Nephron (organoid): ENCODE data around the gene FRY.
A peak's percentile ranks its signal among the peaks of the same experiment; 100 is the strongest.

ENCODE experiments used
- H3K27ac Mint-ChIP-seq, 3 experiments: 2 replicates each; pipeline ENCODE4 v1.8.0; 2020; ENCODE audit warnings: mixed read lengths in 3 of 3, mild to moderate bottlenecking in 2 of 3, moderate library complexity in 1 of 3
- H3K27me3 Mint-ChIP-seq: 2 replicates; pipeline ENCODE4 v1.8.0; 2021; ENCODE audit warnings: low read depth, mild to moderate bottlenecking, moderate library complexity, mixed read lengths
- H3K36me3 Mint-ChIP-seq: 2 replicates; pipeline ENCODE4 v1.8.0; 2020; ENCODE audit warnings: low read depth, mixed read lengths
- H3K4me1 Mint-ChIP-seq: 2 replicates; pipeline ENCODE4 v1.8.0; 2020; ENCODE audit warnings: mixed read lengths
- H3K4me3 Mint-ChIP-seq, 3 experiments: 2 replicates each; pipeline ENCODE4 v1.8.0; 2020; ENCODE audit warnings: mild to moderate bottlenecking in 3 of 3, mixed read lengths in 3 of 3, moderate library complexity in 2 of 3
- H3K9me3 Mint-ChIP-seq: 2 replicates; pipeline ENCODE4 v1.8.0; 2020; ENCODE audit warnings: mixed read lengths
- TF ChIP-seq, protein P1 (sequence below), 3 experiments: fragments of 200-600 bp; sonication (generic); IDR thresholded peaks; one replicate each; pipeline ENCODE4 v1.5.0; 2021; ENCODE audit warnings: antibody characterized with exemption in 3 of 3; ENCODE audit not compliant: unreplicated experiment in 3 of 3

The FRY gene

DNA sequence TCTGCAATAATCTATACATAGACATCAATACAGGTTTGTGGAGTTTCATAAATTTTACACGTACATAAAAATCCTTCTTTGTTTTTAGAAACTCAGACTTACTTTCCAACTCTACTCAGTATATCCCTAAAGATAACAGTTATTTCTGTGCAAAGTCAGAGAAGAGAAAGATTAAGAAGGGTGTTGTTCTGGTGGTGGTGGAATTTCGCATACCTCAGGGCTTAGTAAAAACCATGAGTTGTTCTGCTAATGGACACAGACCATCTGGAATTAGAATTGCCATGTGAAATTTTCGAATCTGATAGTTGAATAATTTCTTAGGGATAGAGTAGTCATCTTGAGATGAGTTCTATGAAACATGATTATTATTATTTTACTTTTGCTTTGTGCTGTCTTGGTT lies 180.8 kb downstream of the FRY start:
- Mint-ChIP-seq H3K9me3 (no peaks in the 10 kb centered on the region), H3K27me3 (no peaks in the 10 kb centered on the region), H3K27ac (peak overlapping the region in 2 of 3 experiments; percentile 15 to 41), H3K36me3 (peaks cover 8% of the 10 kb centered on the region), H3K4me3 (no peak overlapping the region), H3K4me1 (peaks cover 13% of the 10 kb centered on the region)
- TF ChIP-seq, protein P1, sequence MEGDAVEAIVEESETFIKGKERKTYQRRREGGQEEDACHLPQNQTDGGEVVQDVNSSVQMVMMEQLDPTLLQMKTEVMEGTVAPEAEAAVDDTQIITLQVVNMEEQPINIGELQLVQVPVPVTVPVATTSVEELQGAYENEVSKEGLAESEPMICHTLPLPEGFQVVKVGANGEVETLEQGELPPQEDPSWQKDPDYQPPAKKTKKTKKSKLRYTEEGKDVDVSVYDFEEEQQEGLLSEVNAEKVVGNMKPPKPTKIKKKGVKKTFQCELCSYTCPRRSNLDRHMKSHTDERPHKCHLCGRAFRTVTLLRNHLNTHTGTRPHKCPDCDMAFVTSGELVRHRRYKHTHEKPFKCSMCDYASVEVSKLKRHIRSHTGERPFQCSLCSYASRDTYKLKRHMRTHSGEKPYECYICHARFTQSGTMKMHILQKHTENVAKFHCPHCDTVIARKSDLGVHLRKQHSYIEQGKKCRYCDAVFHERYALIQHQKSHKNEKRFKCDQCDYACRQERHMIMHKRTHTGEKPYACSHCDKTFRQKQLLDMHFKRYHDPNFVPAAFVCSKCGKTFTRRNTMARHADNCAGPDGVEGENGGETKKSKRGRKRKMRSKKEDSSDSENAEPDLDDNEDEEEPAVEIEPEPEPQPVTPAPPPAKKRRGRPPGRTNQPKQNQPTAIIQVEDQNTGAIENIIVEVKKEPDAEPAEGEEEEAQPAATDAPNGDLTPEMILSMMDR (IDR thresholded peaks at IDR 0.05; ENCODE audit: unreplicated experiment in 3 of 3) = no peak

DNA sequence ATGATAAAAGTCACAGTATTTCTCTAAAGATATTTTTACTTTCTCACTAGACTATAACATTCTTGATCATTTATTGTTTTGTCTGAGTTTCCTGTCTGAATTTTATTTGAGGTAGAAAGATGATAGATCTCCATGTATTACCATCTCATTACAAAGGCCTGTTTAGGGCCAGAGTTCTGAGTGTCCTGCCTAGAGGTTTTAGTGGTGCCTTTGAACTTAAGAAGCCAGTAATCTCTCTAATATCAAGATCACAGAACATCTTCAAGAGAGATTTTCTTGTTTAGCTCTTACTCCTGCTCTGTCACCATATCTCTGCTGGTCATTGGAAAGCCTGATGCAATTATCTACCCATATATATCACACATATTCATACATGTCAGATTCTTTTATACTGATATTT lies 182.1 kb downstream of the FRY start:
- H3K27ac Mint-ChIP-seq = no peak overlapping the region
- peaks cover 13% of the 10 kb centered on the region for H3K4me1 Mint-ChIP-seq
- no peaks in the 10 kb centered on the region for H3K27me3 Mint-ChIP-seq
- peaks cover 10% of the 10 kb centered on the region for H3K36me3 Mint-ChIP-seq
- H3K4me3 Mint-ChIP-seq = no peak overlapping the region
- TF ChIP-seq, protein P1 (IDR thresholded peaks at IDR 0.05; ENCODE audit: unreplicated experiment in 3 of 3) = no peak
- H3K9me3 Mint-ChIP-seq = no peaks in the 10 kb centered on the region

DNA sequence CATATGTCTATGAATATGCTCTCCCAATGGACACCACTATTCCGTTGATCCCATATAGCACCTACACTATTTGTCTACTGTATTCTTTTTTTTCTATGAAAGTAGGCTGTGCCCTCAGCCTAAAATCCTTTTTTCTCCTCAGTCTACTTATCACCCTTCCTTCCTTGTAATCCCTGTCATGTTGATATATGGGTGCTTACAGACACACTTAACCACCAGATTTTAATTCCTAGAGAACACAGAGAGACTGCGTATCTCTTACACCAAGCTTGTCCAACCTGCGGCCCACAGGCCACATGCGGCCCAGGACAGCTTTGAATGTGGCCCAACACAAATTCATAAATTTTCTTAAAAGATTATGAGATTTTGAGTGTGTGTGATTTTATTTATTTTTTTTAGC lies 182.5 kb downstream of the FRY start:
- no peaks in the 10 kb centered on the region for H3K9me3 Mint-ChIP-seq
- no peak overlapping the region for H3K27ac Mint-ChIP-seq
- H3K4me3 Mint-ChIP-seq = no peak overlapping the region
- no peaks in the 10 kb centered on the region for H3K27me3 Mint-ChIP-seq
- H3K4me1 Mint-ChIP-seq = peaks cover 13% of the 10 kb centered on the region
- peaks cover 12% of the 10 kb centered on the region for H3K36me3 Mint-ChIP-seq
- TF ChIP-seq, protein P1 (IDR thresholded peaks at IDR 0.05; ENCODE audit: unreplicated experiment in 3 of 3) = no peak

DNA sequence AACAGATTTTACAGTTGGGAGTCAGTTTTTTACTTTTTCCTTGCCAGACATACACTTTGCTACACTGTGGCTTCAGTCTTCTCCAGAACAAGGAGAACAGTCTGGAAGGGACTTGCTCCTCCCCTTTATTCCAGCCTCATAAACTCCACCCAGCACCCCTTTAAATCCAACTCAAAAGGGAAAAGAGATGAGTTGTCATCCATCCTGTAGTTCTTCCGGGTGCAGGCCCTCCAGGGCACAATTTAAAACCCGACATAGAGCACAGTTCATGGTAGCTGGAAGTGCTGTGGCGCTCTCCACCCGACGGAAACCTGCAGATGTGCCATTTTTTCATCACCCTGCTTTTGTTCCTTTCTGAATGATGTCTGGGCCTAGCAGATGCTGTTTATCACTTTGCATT lies 184.7 kb downstream of the FRY start:
- Mint-ChIP-seq H3K9me3 (no peaks in the 10 kb centered on the region), H3K36me3 (peaks cover 15% of the 10 kb centered on the region), H3K4me3 (no peak overlapping the region), H3K4me1 (peaks cover 13% of the 10 kb centered on the region), H3K27ac (no peak overlapping the region), H3K27me3 (no peaks in the 10 kb centered on the region)
- TF ChIP-seq, protein P1 (IDR thresholded peaks at IDR 0.05; ENCODE audit: unreplicated experiment in 3 of 3) = no peak

DNA sequence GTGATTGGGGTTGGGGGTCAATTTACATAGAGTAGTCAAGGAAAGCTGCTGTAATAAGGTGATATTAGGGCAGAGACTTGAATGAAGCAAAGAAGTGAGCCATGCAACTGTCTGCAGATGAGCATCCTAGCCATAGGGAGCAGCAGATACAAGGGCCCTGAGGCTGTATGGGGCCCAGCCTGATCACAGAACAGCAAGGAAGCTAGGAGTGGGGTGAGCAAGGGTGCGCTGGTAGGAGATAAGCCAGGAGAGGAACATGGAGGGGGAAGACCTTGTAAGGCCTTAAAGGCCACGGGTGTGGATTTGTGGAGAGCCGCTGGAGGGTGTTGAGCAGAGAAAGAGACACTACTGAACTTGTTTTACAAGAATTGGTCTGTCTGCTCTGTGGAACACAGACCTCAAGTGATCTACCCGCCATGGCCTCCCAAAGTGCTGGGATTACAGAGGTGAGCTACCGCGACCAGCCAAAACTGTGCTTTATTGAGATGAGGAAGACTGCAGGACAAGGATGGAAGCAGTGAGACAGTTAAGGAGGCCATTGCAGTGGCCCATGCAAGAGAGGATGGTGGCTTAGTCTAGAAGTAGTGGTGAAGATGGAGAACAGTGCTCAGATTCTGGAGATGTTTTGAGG lies 190.6 kb downstream of the FRY start:
- Mint-ChIP-seq H3K4me1 (peaks cover 13% of the 10 kb centered on the region), H3K4me3 (no peak overlapping the region), H3K9me3 (no peaks in the 10 kb centered on the region), H3K36me3 (peaks cover 18% of the 10 kb centered on the region), H3K27ac (no peak overlapping the region), H3K27me3 (no peaks in the 10 kb centered on the region)
- TF ChIP-seq, protein P1 (IDR thresholded peaks at IDR 0.05; ENCODE audit: unreplicated experiment in 3 of 3) = no peak

DNA sequence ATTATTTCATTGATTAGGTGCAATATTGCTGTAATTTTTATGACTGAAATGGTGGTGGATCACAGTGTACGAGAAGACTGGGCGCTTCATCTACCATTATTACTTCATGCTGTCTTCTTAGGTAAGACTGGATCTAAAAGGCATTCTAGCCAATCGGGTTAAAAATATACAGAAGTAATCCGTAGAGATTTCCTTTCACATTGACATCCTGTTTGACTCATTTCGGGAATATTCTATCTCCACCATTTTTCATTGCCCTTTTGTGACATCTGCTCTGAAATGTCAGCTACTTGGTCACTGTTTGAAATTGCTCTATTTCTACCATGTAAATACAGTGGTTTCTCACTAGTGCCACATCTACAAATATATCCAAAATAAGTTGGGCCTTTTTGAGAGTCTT lies 193.3 kb downstream of the FRY start:
- peaks cover 20% of the 10 kb centered on the region for H3K4me1 Mint-ChIP-seq
- no peaks in the 10 kb centered on the region for H3K27me3 Mint-ChIP-seq
- H3K27ac Mint-ChIP-seq = peak overlapping the region; percentile 26 to 81 (median 58)
- TF ChIP-seq, protein P1 (IDR thresholded peaks at IDR 0.05; ENCODE audit: unreplicated experiment in 3 of 3) = no peak
- H3K9me3 Mint-ChIP-seq = no peaks in the 10 kb centered on the region
- H3K4me3 Mint-ChIP-seq = no peak overlapping the region
- peaks cover 21% of the 10 kb centered on the region for H3K36me3 Mint-ChIP-seq
